Ecto neural progenitor cell (in vitro differentiated cells): ENCODE data around the gene MTCL1.

ENCODE experiments used
- DNase-seq: peaks from one replicate; pipeline ENCODE4 v3.0.0-alpha.2; 2018; ENCODE audit warnings: low spot score

Gene MTCL1

DNA sequence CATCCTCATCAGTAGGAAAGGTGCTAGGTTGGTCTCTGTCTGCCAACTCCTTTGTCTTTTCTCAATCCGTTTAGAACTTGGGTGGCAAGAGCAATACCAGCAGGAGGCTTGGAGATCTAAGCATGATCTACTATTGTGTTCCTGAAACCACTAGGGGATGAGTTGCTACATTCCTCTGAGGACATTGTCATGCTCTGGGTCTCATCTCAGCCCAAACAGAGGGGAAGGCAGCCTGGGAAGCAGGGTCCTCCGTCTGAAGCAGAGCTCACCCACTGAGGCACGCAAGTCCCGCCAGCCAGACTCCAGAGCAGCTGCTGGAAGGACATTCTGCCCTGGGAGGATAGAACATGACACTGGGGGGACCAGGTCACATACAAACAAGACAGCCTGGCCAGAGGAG is 162.9 kb downstream of the MTCL1 start:
- DNase-seq: no peak

- DNase-seq: no peak
Measured at GRCh38 chr18:8868779-8869415, 163.5 kb downstream of the MTCL1 start.

GRCh38 chr18:8869696-8870095 is 164.3 kb downstream of the MTCL1 start:
- DNase-seq: no peak

- no peak for DNase-seq
Measured at GRCh38 chr18:8870528-8870927, 165.2 kb downstream of the MTCL1 start.

GRCh38 chr18:8871489-8871888 is 166.1 kb downstream of the MTCL1 start:
- no peak for DNase-seq

DNA sequence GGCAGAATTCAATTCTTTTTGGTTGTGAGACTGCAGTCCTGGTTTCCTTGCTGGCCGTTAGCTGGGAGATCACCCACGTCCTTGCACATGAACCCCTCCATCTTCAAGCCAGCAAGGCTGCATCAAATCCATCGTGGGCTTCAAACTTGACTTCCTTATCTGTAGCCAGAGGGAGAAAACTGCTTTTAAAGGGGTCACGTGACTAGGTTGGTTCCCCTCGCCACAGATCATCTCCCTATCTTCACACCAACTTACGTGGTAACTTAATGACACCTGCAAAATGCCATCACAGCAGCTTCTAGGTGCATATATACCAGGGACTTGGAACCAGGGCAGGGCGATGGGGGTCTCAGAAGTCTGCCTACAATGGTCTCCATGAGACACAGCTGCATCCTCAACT is 169.5 kb downstream of the MTCL1 start:
- no peak for DNase-seq

DNA sequence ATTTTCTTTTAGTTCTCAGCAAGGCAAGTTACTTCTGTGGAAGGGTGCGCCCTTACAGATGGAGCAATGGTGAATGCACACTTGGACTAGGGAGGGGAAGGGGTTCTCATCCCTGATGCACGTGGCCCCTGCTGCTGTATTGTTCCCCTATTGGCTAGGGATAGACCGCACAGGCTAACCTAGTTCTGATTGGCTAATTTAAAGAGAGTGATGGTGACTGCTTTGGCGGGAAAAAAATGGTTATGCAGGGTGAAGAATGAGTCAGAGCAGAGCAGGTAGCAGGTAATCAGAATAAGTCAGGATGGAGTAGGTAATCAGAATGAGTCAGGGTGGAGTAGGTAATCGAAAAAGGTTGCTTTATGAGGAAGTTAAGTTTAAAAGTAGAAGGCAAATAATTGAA is 171.5 kb downstream of the MTCL1 start:
- DNase-seq: no peak

GRCh38 chr18:8881103-8881502 is 175.7 kb downstream of the MTCL1 start:
- DNase-seq: no peak
